Mesendoderm (in vitro differentiated cells): ENCODE data around the gene HES5.

Experiments used
- DNase-seq: peaks from one replicate; pipeline ENCODE4 v3.0.0; 2013
- H2AK5ac ChIP-seq: 2 replicates; pipeline ENCODE4 v1.6.1; 2013; ENCODE audit warnings: low read length, inconsistent platforms
- H2BK120ac ChIP-seq: 2 replicates; pipeline ENCODE4 v1.6.1; 2013; ENCODE audit warnings: low read depth, mild to moderate bottlenecking, low read length, moderate library complexity, mixed read lengths
- H2BK15ac ChIP-seq: replicated peaks from 2 replicates; pipeline ENCODE4 v1.6.1; 2013; ENCODE audit warnings: low read depth, mild to moderate bottlenecking, moderate library complexity
- H2BK5ac ChIP-seq: 2 replicates; pipeline ENCODE4 v1.6.1; 2013; ENCODE audit warnings: low read length, inconsistent platforms
- H3K18ac ChIP-seq: 2 replicates; pipeline ENCODE4 v1.6.1; 2013; ENCODE audit warnings: mild to moderate bottlenecking, low read length, mixed read lengths
- H3K23ac ChIP-seq: one replicate; pipeline ENCODE4 v1.6.1; 2013; ENCODE audit warnings: low read length
- H3K27ac ChIP-seq: 2 replicates; pipeline ENCODE4 v1.5.1; 2013; ENCODE audit warnings: low read depth, mild to moderate bottlenecking, inconsistent platforms, low read length, moderate library complexity
- H3K27me3 ChIP-seq: 2 replicates; pipeline ENCODE4 v1.6.1; 2013; ENCODE audit warnings: low read length, control low read depth, mild to moderate bottlenecking, inconsistent platforms; ENCODE audit not compliant: insufficient read depth, poor library complexity
- H3K36me3 ChIP-seq: 2 replicates; pipeline ENCODE4 v1.6.1; 2013; ENCODE audit warnings: low read length, inconsistent platforms; ENCODE audit not compliant: control insufficient read depth, insufficient read depth
- H3K4ac ChIP-seq: one replicate; pipeline ENCODE4 v1.6.1; 2013; ENCODE audit warnings: low read depth, mild to moderate bottlenecking, low read length, moderate library complexity
- H3K4me1 ChIP-seq: 2 replicates; pipeline ENCODE4 v1.6.1; 2013; ENCODE audit warnings: low read depth, low read length, inconsistent platforms; ENCODE audit not compliant: control insufficient read depth
- H3K4me2 ChIP-seq: 2 replicates; pipeline ENCODE4 v1.6.1; 2013; ENCODE audit warnings: low read length
- H3K4me3 ChIP-seq: 2 replicates; pipeline ENCODE4 v1.5.1; 2013; ENCODE audit warnings: mild to moderate bottlenecking, low read length
- H3K56ac ChIP-seq: one replicate; pipeline ENCODE4 v1.6.1; 2013; ENCODE audit warnings: low read length
- H3K79me1 ChIP-seq: 2 replicates; pipeline ENCODE4 v1.6.1; 2013; ENCODE audit warnings: low read length, inconsistent platforms
- H3K79me2 ChIP-seq: 2 replicates; pipeline ENCODE4 v1.6.1; 2013; ENCODE audit warnings: mild to moderate bottlenecking, low read length; ENCODE audit not compliant: control insufficient read depth, insufficient read depth
- H3K9ac ChIP-seq: 2 replicates; pipeline ENCODE4 v1.6.1; 2013; ENCODE audit warnings: low read length, inconsistent platforms
- H4K5ac ChIP-seq: one replicate; pipeline ENCODE4 v1.6.1; 2013; ENCODE audit warnings: low read length
- H4K8ac ChIP-seq: one replicate; pipeline ENCODE4 v1.6.1; 2013; ENCODE audit warnings: low read depth, mild to moderate bottlenecking, control low read depth, low read length, moderate library complexity
- WGBS: extraction: QIAGEN DNeasy Blood & Tissue Kit; methylation state at CpG from one replicate; pipeline ENCODE4 v1.1.7; 2013; ENCODE audit warnings: low lambda C conversion rate, missing lambda C conversion rate; ENCODE audit not compliant: insufficient coverage; ENCODE audit errors: extremely low coverage; 5-methylcytosine and 5-hydroxymethylcytosine counted together

HES5 gene

DNA sequence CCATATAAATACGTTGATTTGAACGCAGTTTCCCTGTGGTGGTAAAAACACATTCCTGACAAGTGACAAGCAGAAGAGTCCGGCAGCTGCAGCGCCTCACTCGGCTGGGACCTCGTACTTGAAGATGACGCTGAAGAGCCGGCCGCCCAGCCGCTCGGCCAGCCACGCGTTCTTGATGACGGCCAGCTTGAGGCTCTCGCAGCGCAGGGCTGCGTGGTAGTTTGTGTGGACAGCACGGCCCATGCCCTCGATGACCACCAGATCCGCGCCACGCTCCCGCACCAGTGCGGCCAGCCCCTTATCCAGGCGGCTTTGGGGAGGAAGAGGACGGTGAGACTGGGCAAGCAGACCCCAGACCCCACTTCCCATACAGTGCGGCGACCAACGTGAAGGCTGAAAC, 21.3 kb downstream of the HES5 start:
- no peak overlapping the region for H3K27ac ChIP-seq
- H3K79me1 ChIP-seq, result no peaks in the 10 kb centered on the region
- no peak overlapping the region for H3K56ac ChIP-seq
- no peaks in the 10 kb centered on the region for H3K79me2 ChIP-seq
- H4K8ac ChIP-seq, result no peak overlapping the region
- no peak overlapping the region for H3K4me3 ChIP-seq
- no peaks in the 10 kb centered on the region for H3K27me3 ChIP-seq
- no peak overlapping the region for H4K5ac ChIP-seq
- no peak overlapping the region for H2AK5ac ChIP-seq
- no peak overlapping the region for H3K9ac ChIP-seq
- H2BK15ac ChIP-seq, result no peak overlapping the region
- no peak overlapping the region for H3K23ac ChIP-seq
- H2BK120ac ChIP-seq, result no peak overlapping the region
- peaks cover 10% of the 10 kb centered on the region for H3K36me3 ChIP-seq
- no peak for DNase-seq
- H2BK5ac ChIP-seq, result no peak overlapping the region
- WGBS, result no CpG with 5 or more reads among the region's 29 CpGs
- H3K4me2 ChIP-seq, result no peak overlapping the region
- H3K18ac ChIP-seq, result no peak overlapping the region
- no peak overlapping the region for H3K4ac ChIP-seq
- H3K4me1 ChIP-seq, result no peaks in the 10 kb centered on the region

DNA sequence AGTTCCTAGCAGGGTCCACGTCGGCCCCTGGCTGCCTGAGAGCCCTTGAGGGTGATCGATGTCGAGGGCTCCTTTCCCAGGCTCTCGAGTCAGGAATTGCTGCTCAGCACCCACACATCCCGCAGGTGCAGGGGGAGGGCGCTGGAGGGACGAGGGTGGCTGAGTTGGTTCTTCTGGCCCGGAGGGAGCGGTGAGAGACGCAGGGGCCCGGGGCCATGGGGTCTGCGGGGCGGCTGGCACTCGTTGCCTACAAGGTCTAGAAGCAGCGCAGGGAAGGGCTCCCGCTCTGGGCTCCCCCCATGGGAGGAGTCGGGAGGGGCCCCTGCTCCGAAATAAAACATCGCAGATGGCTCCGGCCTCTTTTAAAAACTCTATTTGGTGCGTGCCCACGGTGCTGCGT, 21.9 kb downstream of the HES5 start:
- H3K27ac ChIP-seq, result no peak overlapping the region
- H3K4ac ChIP-seq, result no peak overlapping the region
- H3K56ac ChIP-seq, result no peak overlapping the region
- no peak overlapping the region for H3K4me3 ChIP-seq
- no peak for DNase-seq
- no peak overlapping the region for H2BK120ac ChIP-seq
- no peak overlapping the region for H2BK15ac ChIP-seq
- no peaks in the 10 kb centered on the region for H3K4me1 ChIP-seq
- peaks cover 10% of the 10 kb centered on the region for H3K36me3 ChIP-seq
- H3K27me3 ChIP-seq, result no peaks in the 10 kb centered on the region
- H2AK5ac ChIP-seq, result no peak overlapping the region
- H3K9ac ChIP-seq, result no peak overlapping the region
- no CpG with 5 or more reads among the region's 24 CpGs for WGBS
- no peaks in the 10 kb centered on the region for H3K79me2 ChIP-seq
- no peak overlapping the region for H4K5ac ChIP-seq
- H3K18ac ChIP-seq, result no peak overlapping the region
- no peak overlapping the region for H2BK5ac ChIP-seq
- no peak overlapping the region for H4K8ac ChIP-seq
- no peaks in the 10 kb centered on the region for H3K79me1 ChIP-seq
- no peak overlapping the region for H3K4me2 ChIP-seq
- no peak overlapping the region for H3K23ac ChIP-seq

DNA sequence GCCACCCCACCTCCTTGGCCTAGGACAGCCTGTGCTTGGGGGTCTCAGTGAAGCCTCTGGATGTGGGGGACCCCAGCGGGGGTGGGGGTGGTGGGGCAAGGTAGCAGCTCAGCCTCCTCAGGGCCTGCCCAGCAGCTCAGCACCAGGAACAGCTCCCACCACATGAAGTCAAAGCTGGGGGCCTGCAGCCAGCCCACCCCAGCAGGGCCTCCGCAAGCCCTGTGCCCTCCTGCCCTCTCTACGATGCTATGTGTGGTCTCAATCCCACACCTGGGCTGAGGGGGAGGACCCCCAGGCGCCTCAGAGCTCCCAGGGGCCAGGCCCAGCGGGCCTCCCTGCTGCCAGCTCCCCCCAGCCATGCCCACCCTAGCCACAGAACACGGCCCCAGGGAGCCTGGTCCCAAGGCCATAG, 22.3 kb downstream of the HES5 start:
- no peak overlapping the region for H2BK120ac ChIP-seq
- no peak overlapping the region for H2BK5ac ChIP-seq
- H3K4me2 ChIP-seq, result no peak overlapping the region
- no peak overlapping the region for H4K5ac ChIP-seq
- H3K18ac ChIP-seq, result no peak overlapping the region
- no peak overlapping the region for H2AK5ac ChIP-seq
- H3K4ac ChIP-seq, result no peak overlapping the region
- H3K79me2 ChIP-seq, result no peaks in the 10 kb centered on the region
- no peak overlapping the region for H3K56ac ChIP-seq
- H3K27me3 ChIP-seq, result no peaks in the 10 kb centered on the region
- H3K36me3 ChIP-seq, result peaks cover 8% of the 10 kb centered on the region
- no peak overlapping the region for H3K9ac ChIP-seq
- no peaks in the 10 kb centered on the region for H3K79me1 ChIP-seq
- no peak overlapping the region for H3K23ac ChIP-seq
- H3K4me1 ChIP-seq, result no peaks in the 10 kb centered on the region
- no CpG with 5 or more reads among the region's 6 CpGs for WGBS
- no peak overlapping the region for H4K8ac ChIP-seq
- no peak overlapping the region for H3K4me3 ChIP-seq
- H2BK15ac ChIP-seq, result no peak overlapping the region
- no peak for DNase-seq
- no peak overlapping the region for H3K27ac ChIP-seq

DNA sequence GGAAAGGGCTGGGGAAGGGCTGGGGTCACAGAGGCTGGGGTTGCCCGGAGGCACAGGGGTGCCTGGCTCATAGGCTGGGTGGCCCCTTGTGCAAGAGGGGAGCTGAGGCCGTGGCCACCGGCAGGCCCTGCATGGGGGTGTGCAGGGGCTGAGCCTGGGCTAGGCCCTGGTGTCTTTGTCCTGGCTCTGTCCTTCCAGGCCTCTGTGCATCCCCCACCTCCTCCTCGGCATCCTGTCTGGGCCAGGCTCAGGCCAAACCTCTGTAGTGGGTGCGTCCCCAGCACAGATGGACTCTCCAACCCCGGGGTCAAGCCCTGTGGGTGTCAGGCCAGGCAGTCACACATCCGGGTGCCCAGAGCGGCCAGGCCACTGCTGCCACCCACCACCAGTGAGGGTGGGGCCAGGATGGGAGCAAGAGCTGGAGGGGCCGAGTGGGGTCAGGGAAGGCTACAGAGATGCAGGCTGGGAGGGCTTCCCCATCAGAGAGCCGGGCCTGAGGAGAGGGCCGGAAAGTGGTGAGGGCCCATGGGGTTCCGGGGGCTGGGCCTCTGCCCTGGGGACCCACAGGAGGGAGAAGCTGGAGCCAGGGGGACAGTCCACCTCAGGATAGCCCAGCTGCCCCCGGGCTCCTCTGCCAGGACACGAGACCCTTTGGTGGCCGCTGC, 23.0 kb downstream of the HES5 start:
- no peak overlapping the region for H4K8ac ChIP-seq
- no peak overlapping the region for H2BK5ac ChIP-seq
- no peak overlapping the region for H2BK15ac ChIP-seq
- H3K79me1 ChIP-seq, result no peaks in the 10 kb centered on the region
- H3K23ac ChIP-seq, result no peak overlapping the region
- H3K4me2 ChIP-seq, result no peak overlapping the region
- no CpG with 5 or more reads among the region's 15 CpGs for WGBS
- no peak overlapping the region for H3K56ac ChIP-seq
- H3K27me3 ChIP-seq, result no peaks in the 10 kb centered on the region
- H2BK120ac ChIP-seq, result no peak overlapping the region
- H3K27ac ChIP-seq, result no peak overlapping the region
- H3K36me3 ChIP-seq, result peaks cover 8% of the 10 kb centered on the region
- H3K18ac ChIP-seq, result no peak overlapping the region
- H3K4ac ChIP-seq, result no peak overlapping the region
- H2AK5ac ChIP-seq, result no peak overlapping the region
- H3K4me1 ChIP-seq, result no peaks in the 10 kb centered on the region
- no peak overlapping the region for H4K5ac ChIP-seq
- DNase-seq, result no peak
- no peak overlapping the region for H3K9ac ChIP-seq
- no peak overlapping the region for H3K4me3 ChIP-seq
- no peaks in the 10 kb centered on the region for H3K79me2 ChIP-seq

DNA sequence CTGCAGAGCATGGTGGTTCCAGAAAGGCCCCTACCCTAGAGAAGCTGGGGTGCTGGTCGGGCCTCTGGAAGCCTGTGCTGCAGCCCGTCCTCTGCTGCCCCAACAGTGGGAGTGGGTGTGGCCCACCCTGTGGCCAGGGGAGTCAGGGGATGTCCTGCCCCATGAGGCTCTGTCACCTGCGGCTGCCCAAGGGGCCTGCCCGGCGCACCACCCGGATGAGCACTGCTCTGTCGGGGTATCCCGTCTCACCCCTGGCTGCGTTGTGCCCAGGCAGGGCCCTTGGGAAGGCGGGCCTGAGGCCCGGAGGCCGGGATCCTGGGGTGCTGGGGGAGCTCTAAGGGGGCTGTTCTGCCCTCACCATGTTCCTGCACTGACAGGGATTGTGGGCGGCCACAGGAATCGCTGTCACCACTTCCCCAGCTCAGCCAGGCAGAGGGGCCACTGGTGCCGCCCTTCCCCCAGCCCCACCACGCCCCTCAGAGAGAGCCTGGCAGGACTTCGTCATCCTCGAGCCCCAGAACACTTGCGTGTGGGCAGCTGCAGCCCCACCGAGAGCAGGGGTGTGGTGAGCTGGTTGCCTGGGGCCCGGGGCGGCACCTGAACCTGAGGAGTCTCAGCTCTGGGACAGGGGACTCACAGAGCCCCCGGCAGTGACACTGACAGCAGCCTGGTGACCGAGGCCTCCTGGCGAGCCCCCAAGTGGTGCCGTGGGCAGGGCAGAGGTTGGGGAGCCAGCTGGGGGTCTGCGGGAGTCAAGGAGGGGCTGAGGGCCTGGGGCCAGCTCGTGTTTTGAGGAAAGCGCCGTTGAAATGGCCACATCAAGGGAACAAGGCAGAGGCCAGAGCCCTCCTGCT, 23.8 kb downstream of the HES5 start:
- H3K9ac ChIP-seq, result no peak overlapping the region
- no peak overlapping the region for H3K56ac ChIP-seq
- no peak overlapping the region for H4K8ac ChIP-seq
- H3K23ac ChIP-seq, result no peak overlapping the region
- H2BK15ac ChIP-seq, result no peak overlapping the region
- H3K27ac ChIP-seq, result no peak overlapping the region
- H3K4me2 ChIP-seq, result no peak overlapping the region
- H3K4me1 ChIP-seq, result no peaks in the 10 kb centered on the region
- no peak overlapping the region for H2AK5ac ChIP-seq
- H3K36me3 ChIP-seq, result peaks cover 8% of the 10 kb centered on the region
- no peak overlapping the region for H3K4ac ChIP-seq
- H2BK120ac ChIP-seq, result no peak overlapping the region
- WGBS, result no CpG with 5 or more reads among the region's 30 CpGs
- H3K79me1 ChIP-seq, result no peaks in the 10 kb centered on the region
- H3K18ac ChIP-seq, result no peak overlapping the region
- H4K5ac ChIP-seq, result no peak overlapping the region
- no peak for DNase-seq
- H3K27me3 ChIP-seq, result no peaks in the 10 kb centered on the region
- H2BK5ac ChIP-seq, result no peak overlapping the region
- no peak overlapping the region for H3K4me3 ChIP-seq
- no peaks in the 10 kb centered on the region for H3K79me2 ChIP-seq
